GM18868 (cell line): ENCODE data around the gene VAV3.
"Not testable (repeated sequence)": the region's sequence is repeated elsewhere in the genome, so short reads cannot be mapped to it uniquely, and the experiment has no call there.

Experiments
- ATAC-seq: cut with Tn5 transposase; IDR thresholded peaks from one replicate; pipeline ENCODE4 v1.9.1; 2021; ENCODE audit warnings: mild to moderate bottlenecking, moderate library complexity; ENCODE audit not compliant: unreplicated experiment

VAV3 gene

DNA sequence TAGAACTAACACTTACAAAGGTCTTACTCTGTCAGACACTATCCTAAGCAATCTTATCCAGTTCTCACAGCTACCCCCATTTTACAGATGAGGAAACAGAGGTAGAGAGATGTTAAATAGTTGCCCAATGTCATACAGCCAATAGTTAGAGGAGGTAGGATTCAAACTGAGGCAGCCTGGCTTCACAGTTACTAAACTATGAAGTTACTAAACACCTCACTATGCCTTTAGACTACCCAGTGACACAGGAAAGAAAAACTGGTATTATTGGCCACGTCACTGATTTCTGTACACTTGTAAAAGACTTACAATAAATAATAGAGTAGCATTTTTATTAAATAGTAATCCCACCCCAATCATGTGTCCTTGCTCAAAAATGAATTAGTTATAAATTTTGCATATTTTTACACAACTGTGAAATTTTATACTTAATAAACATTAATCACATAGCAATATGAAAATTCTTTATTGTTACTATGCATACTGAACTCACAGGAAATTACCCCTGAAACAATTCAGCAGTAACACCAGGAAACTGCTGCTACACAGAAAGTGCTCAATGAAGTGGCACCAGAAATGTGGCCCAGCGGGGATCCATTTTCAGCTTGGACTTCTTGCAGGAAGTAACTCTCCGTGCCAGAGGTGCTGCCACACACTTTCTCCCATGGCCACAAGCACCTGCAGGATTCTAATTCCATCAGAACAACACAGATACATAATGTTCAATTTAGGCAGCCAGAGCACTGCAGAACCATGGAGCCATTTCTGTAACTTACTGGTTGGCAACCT, 69.4 kb downstream of the VAV3 start:
- no peak for ATAC-seq

- ATAC-seq, result no peak
Measured at GRCh38 chr1:107894605-107895004, 70.4 kb downstream of the VAV3 start.

GRCh38 chr1:107893350-107893749, 71.6 kb downstream of the VAV3 start:
- ATAC-seq, result not testable (repeated sequence)

DNA sequence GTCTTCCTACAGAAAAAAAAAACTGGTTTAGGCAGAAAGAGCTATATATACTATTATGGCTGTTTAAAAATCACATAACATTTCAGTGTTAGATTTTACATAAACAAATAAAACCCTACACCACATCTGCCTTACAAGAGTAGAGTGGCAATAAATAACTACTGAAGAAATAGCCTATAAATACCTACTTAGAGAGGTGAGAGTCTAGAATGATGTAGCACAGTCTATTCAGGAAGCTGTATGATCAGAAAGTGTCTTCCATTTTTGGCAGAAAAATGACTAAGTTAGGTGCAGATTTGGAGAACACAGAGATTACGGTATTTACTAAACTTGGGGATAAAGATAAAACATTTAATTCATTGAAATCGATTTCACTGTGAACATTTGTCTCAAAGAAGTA, 75.5 kb downstream of the VAV3 start:
- peak; percentile 65 for ATAC-seq

DNA sequence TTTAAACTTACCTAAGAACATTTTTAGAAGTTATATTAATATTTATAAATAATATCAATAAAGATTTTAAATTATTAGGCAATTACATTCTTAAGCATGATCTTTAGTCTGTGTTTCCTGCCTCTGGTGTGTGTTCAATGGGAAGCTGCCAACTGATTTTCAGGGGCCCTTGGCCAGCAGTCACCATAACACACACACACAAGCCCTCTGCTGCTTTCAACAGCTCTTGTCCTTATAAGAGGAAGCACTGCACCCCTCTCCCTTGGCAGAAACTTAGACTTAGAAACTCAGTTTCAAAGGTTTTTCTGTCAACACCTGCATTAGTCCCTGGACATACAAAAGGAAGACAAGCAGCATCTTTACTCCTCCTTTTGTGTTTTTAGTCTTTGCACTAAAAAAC, 81.4 kb downstream of the VAV3 start:
- no peak for ATAC-seq

DNA sequence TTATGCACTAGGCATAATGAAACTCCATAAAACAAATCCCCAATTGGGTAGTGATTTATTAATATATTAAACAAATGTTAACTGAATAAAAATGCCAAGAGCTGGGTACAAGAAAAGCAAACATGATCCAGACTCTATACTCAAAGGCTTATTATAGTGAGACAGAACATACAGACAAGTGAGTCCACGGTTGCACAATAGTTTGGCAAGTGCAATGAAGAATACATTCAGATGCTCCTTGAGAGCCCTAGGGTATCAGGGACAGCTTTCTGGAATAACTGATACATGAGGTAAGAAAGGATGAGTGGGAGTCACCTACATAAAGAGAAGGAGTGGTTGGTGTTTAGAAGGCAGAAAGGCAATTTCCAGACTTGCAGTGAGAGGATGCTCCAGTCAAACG, 85.1 kb downstream of the VAV3 start:
- no peak for ATAC-seq

DNA sequence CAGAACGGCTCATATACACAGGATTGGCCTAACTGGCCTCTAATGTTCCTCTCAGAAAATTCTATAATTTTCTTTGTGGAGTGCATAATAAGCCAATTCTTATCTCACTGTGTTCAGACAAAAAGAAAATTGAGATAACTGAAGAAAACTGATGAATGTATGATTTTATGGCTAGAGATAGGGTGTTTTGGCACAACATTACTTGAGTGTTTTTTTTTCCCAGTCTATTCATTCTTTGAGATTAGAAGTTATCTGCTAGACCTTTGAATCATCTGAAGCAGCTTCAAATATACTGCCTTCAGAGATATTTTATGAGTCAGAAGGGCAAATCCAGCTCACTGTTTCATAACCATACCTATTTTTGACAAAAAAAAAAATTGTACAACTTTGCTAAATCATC, 85.6 kb downstream of the VAV3 start:
- ATAC-seq, result no peak

DNA sequence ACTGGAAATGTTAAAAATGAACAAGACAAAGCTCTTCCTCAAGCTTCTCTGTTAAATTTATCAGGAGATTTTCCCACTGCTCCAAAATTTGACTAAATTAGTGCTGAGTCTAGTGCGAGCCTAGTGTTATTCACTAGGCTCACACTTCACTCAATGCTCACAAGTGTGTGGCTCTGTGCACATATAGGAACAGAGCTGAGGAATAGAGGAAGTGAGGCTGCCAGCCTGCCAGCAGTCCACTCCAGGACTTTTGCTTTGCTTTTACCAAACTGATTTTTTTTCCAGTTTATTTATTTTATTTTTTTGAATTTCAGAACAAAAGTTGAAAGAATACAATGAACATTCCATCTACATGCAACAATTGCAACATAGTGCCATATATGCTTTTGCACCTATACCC, 87.2 kb downstream of the VAV3 start:
- ATAC-seq, result no peak

DNA sequence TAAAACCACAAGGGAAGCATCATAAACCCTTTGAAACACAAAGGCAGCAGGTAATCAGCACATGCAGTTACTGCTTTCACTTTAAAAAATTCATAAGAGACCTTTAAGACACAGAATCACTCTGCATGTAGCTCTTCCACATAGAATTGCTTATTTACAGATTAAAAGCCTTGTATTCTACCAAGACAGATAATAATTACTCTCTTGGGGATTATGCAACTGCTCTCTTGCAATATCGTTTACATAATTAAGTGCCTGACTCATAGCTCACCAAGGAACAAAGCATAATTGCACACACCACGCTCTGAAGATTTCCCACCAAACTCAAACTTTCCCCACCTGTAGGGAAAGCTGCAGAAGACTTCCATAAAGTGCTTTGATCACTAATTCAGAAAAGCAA, 87.9 kb downstream of the VAV3 start:
- ATAC-seq, result no peak

GRCh38 chr1:107875689-107876088, 89.3 kb downstream of the VAV3 start:
- ATAC-seq, result no peak

DNA sequence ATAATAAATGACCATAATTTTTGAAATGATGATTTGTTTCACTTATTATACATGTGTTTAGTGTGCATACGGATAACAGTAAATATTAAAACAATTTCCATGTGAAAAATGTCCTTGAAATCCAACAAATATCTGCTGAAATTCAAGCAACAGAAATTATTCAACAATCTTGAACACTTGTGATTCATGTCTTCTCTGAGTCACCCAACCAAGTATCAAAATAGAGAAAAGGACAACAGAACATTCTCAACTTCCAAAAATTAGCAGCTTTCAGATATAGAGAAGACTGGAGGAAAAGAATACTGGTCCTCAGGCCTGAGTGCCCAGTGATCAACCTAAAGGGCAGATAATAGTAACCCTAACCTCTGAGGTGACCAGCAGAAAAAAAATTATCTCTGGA, 90.8 kb downstream of the VAV3 start:
- ATAC-seq, result no peak

DNA sequence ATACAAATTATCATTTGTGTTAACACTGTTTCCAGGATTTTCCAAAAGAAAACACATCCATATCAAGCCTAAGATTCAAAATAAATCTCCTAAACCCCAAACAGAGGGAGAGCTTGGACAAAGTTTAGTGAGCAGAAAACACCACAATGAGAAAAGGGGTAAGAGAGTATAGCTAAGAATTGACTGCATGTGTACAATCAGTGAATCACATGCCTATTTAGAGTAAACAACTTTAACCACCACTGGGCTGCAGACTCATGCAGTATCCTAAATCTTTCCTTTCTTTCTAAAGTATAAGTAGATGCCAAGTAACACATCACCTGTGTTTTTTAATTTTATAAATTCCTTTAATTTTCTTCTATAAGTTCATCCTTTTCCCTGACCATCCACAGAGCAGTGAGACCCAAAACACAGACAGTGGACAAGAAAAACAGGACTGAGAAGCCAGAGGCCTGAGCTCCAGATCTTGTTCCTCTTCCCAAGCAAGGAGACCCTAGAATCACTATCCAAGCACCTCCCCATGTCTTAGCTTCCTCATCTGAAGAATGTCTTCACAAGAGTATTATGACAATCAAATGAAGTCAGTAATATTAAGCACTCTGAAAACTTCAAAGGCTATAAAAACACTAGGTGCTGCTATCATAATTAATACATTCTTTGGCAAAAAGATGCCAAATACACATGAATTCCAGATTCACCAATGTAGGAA, 93.1 kb downstream of the VAV3 start:
- ATAC-seq, result no peak

DNA sequence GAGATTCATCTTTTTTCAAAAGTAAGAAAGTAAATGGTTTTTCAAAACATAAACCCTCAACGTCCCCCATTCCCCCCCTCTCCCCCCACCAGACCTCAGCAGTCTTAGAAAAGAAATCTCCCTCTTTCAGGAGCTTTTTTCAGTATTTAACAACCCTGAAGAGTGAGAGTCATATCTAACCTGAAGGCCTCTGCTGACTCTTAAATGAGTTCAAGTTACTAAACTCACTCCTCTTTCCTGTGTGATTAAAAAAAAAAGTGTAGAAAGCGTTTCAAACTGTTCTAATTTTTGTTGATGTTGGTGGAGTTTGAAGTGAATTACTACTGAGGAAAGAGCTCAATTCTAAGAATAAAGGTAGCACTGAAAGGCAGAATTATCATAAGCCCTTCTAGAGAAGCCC, 93.7 kb downstream of the VAV3 start:
- ATAC-seq, result peak; percentile 56

GRCh38 chr1:107870696-107871095, 94.3 kb downstream of the VAV3 start:
- no peak for ATAC-seq

- ATAC-seq, result no peak
Measured at GRCh38 chr1:107867897-107868296, 97.1 kb downstream of the VAV3 start.

DNA sequence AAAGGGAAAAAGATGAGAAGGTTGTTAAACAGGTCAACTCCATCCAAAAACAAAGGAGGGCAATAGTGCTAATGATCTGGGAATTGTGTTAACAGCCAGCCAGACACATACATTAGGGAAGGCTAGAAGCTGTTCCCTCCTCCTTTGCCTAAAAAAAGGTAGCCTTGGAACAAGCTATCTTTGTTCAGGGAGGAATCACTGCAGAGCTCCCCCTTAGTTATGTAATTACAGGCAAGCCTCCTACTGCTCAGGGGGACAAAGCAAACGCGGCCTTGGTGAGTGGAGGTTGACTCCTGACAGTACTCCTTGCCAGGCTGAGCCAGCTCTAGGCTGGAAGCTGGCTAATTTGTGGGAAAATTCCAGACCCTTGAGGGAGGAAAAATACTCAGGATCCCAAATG, 97.6 kb downstream of the VAV3 start:
- no peak for ATAC-seq

GRCh38 chr1:107866870-107867269, 98.1 kb downstream of the VAV3 start:
- no peak for ATAC-seq

DNA sequence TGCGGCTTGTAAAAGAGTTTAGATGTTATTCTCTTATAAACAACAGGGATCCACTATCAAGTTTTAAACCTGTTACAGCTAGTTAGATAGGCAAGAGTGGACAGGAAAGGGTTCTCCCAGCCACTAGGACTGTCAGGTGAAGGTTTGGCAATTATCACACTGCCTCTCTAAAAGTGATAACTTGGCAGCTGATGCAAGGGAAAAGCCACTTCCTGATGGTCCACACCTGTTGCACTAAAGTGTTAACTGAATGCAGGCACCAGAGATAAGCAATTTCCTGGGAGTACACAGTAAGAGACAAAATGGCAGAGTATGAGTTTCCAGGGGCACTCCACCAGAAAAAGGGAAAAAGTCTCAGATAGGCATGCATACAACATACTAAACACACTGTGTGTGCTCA, 99.4 kb downstream of the VAV3 start:
- no peak for ATAC-seq

- no peak for ATAC-seq
Measured at GRCh38 chr1:107863342-107863741, 101.6 kb downstream of the VAV3 start.

- no peak for ATAC-seq
Measured at GRCh38 chr1:107862064-107862463, 102.9 kb downstream of the VAV3 start.

GRCh38 chr1:107858323-107858722, 106.7 kb downstream of the VAV3 start:
- ATAC-seq, result no peak

DNA sequence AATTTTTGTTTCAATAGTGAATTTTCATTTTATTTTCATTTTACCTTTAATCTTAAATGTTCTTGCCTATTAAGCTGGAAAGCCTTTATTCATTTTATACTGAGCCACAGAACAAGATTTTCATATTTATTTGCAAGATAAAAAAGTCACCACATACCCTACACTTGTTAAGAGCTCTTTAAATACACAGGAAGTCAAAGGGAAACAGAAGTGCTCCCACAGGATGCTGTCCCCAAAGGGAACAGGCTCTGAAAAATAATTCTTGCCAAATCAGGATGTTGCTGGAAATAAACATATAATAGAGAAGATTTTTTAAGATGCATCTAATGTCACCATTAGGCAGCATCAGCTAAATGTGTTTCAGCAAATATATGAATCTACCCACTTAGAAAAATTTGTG, 113.6 kb downstream of the VAV3 start:
- ATAC-seq, result no peak
